ENCODE results near the gene ATL1.
"Not testable (repeated sequence)": the region's sequence is repeated elsewhere in the genome, so short reads cannot be mapped to it uniquely, and the experiment has no call there.

The ATL1 gene

GRCh38 chr14:50657753-50658152 lies 97.8 kb downstream of the ATL1 start:
- no peak for DNase-seq (ENCODE audit: low spot score)

GRCh38 chr14:50658203-50658602 lies 98.3 kb downstream of the ATL1 start:
- DNase-seq (ENCODE audit: low spot score) = peak; percentile 24

GRCh38 chr14:50659327-50659974 lies 99.5 kb downstream of the ATL1 start:
- DNase-seq (ENCODE audit: low spot score) = no peak

GRCh38 chr14:50664579-50664978 lies 104.6 kb downstream of the ATL1 start:
- DNase-seq (ENCODE audit: low spot score) = not testable (repeated sequence)

GRCh38 chr14:50665300-50665699 lies 105.4 kb downstream of the ATL1 start:
- DNase-seq (ENCODE audit: low spot score) = not testable (repeated sequence)

GRCh38 chr14:50666772-50667683 lies 107.1 kb downstream of the ATL1 start:
- peak; percentile 40 for DNase-seq (ENCODE audit: low spot score)

- DNase-seq (ENCODE audit: low spot score) = no peak
Measured at GRCh38 chr14:50667684-50667995, 107.7 kb downstream of the ATL1 start.

- peak; percentile 84 for DNase-seq (ENCODE audit: low spot score)
Measured at GRCh38 chr14:50667996-50668825, 108.3 kb downstream of the ATL1 start, which contains the start of gene SAV1. SAV1 (minus strand) TSS chr14:50668306; CDS start chr14:50667967, 339 bp downstream.

GRCh38 chr14:50668826-50669143 lies 108.8 kb downstream of the ATL1 start:
- no peak for DNase-seq (ENCODE audit: low spot score)

GRCh38 chr14:50669441-50669986 lies 109.6 kb downstream of the ATL1 start:
- DNase-seq (ENCODE audit: low spot score) = no peak

GRCh38 chr14:50670196-50670865 lies 110.4 kb downstream of the ATL1 start:
- no peak for DNase-seq (ENCODE audit: low spot score)

GRCh38 chr14:50670866-50671256 lies 110.9 kb downstream of the ATL1 start:
- no peak for DNase-seq (ENCODE audit: low spot score)

- DNase-seq (ENCODE audit: low spot score) = peak; percentile 33
Measured at GRCh38 chr14:50675597-50675996, 115.7 kb downstream of the ATL1 start.

- DNase-seq (ENCODE audit: low spot score) = no peak
Measured at GRCh38 chr14:50676814-50677516, 117.0 kb downstream of the ATL1 start.

- peak; percentile 56 for DNase-seq (ENCODE audit: low spot score)
Measured at GRCh38 chr14:50677527-50678063, 117.7 kb downstream of the ATL1 start.

GRCh38 chr14:50678163-50678562 lies 118.2 kb downstream of the ATL1 start:
- no peak for DNase-seq (ENCODE audit: low spot score)

- DNase-seq (ENCODE audit: low spot score) = no peak
Measured at GRCh38 chr14:50679674-50680073, 119.7 kb downstream of the ATL1 start.

Measured in AG20443 (cell line).